Hematopoietic multipotent progenitor cell treated with erythropoietin and hydrocortisone succinate and interleukin-3 and kit ligand, for 17 days (in vitro differentiated cells): ENCODE data around the gene FMN1.

Experiments used
- DNase-seq: peaks from one replicate; pipeline ENCODE4 v3.0.0-alpha.2; 2015; ENCODE audit warnings: low spot score

The FMN1 gene

DNA sequence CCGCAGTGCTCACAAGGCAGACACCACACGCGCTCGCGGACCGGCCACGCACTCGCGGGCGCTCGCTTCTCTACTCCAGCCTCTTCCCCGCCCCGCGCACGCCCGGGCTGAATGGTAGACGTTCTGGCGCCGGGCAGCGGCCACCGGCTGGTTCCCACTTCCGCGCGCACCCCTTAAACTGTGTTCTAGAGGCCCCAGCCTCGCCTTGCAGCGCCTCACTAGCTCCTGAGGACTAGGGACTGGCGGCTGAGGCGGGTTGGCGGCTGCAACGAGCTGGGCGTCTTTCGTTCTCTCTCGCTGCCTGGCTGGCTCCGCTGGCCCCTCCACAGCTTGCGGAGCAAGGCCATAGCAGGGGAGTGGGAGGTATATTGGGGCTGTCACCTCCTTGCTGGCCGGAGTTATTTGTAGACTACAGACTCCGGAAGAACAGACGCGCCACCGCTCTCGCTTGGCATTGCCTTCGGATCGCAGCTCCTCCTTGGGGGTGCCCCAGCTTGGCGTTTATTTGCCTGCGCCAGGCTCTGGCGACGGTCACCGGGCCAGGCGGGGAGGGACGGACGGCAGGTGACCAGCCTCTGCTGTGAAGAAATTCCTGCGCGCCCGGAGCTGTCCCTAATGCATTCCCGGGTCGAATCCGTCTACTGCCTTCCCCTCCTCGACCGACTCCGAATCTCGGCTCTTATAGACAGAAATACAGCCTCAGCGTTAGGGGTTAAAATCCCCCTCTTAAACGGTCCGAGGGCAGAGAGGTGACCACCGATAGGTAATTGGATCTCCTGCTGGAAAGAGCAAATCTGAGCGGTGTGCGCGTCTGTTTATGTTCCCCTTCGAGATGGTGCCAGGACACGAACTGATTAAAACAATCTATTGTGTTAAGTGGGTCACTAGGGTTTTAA is 475.4 kb downstream of the FMN1 start:
- DNase-seq: no peak

DNA sequence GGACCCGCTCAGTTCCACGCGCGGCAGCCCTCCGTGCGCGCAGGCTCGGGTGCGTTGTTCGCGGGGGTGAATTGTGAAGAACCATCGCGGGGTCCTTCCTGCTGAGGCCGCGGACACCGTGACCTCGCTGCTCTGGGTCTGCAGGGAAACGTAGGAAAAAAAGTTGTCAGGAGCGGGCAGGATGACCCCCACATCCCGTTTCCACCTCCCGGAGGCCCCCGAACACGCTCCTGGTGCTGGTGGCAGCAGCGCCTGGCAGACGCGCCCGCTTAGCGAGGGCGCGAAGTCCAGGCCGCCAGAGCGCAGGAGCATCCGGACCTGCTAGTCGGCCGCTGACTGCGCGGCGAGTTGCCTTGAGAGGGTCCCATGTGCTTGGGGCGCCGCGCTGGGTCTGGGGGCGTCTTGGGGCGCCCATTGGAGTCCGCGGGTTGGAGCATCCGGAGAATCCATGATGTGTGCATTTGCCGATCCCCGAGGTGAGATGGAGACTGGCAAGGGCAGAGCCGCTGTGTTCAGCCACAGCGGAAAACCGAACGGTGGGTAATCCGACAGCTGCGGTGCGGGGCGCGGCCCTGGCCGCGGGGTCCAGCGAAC is 476.2 kb downstream of the FMN1 start:
- no peak for DNase-seq

DNA sequence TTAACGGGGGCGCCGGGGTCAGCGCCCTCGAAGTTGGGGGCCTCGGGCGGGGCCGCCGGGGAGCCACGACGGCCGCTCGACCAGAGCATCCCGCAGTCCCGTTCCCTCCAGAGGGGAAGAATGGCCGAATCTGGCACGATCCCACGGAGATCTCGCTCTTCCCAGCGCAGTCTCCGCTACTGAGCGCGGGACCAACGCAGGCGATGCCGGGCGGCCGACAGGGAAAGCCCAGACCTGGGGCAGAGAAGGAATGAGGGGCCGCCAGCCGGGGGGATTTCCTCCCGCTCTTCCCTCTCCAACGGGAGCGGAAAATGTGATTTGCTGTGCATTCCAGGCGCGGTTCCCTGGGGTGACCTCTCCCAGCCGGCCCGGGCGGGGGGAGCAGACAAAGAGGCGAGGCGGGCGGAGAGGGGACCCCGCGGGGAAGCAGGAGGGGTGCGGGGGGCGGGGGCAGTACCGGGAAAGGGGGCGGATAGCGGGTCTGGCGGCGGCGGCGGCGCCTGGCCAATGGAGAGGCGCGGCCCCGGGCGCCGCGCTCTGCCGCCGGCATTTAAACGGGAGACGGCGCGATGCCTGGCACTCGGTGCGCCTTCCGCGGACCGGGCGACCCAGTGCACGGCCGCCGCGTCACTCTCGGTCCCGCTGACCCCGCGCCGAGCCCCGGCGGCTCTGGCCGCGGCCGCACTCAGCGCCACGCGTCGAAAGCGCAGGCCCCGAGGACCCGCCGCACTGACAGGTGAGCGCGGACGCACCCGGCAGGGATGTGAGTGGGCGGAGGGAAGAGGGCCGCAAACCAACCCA is 476.9 kb downstream of the FMN1 start, which contains the start of gene GREM1:
Gene GREM1, plus strand, starts transcription at position 579 of the 801 bp plus-strand sequence. CDS start 12,687 bp downstream, outside the sequence.
- no peak for DNase-seq

DNA sequence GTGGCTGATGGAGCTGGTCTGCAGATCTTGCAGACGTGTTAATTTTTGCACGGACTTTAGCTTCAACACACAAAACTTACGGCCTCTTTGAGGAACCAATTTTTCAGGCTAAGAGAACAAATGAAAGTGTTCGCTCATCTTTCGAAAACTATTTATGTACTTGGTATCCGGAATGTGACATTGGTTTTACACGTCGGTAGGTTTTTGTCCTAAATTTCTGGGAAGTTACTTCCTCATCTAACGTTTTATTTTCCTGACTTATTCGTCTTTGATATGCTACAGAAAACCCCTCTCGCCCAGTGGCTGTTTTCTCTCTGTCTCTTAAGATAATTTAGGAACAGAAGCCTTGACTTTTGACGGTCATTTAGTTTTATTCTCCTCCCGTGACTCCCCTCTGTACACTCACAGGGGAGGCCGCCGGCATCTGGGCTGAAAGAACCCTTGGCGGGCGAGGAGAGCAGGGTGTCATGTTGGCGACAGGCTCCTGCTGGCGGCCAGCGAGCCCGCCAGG is 477.5 kb downstream of the FMN1 start:
- DNase-seq: no peak

DNA sequence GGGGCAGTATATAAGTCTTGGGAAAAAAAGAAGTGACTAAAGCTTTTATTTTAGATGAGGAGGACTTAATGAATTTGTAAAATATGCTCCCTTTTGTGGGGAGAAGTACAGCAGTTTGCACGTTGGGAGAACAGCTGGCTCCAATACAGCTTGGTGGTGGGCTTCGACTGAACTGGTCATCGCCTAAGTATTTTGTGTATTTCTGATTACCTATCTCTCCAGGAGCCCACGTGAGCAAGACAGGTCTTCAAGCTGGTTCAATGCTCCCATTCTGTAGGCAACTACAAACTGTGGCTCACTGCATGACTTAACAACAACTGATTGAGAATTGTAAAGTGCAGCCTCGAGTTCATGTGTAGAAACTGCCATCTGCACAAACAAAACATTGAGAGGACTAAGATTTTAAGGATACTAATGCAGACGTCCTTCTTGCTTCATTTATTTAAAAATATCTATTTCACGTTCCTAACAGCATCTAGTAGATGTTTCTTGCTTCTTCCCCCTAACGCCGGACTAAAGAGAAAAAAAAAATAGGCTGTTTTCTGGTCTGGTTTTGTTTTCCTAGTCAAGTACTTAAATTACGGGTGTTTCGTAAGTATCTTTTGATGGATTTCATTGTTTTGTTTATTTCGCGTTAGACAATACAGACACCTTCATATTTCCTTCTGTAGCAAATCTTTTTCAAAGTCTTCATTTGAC is 478.1 kb downstream of the FMN1 start:
- no peak for DNase-seq
